NT2/D1 (cell line): ENCODE measurements around the gene LRP2BP.

ENCODE experiments used
- YY1 ChIP-seq: IDR thresholded peaks from 2 replicates; pipeline ENCODE4 v1.6.1; 2011; ENCODE audit not compliant: insufficient read length, insufficient read depth
- ZNF274 ChIP-seq: IDR thresholded peaks from 2 replicates; pipeline ENCODE4 v1.6.1; 2011; ENCODE audit warnings: mild to moderate bottlenecking, low read depth, low read length

DNA sequence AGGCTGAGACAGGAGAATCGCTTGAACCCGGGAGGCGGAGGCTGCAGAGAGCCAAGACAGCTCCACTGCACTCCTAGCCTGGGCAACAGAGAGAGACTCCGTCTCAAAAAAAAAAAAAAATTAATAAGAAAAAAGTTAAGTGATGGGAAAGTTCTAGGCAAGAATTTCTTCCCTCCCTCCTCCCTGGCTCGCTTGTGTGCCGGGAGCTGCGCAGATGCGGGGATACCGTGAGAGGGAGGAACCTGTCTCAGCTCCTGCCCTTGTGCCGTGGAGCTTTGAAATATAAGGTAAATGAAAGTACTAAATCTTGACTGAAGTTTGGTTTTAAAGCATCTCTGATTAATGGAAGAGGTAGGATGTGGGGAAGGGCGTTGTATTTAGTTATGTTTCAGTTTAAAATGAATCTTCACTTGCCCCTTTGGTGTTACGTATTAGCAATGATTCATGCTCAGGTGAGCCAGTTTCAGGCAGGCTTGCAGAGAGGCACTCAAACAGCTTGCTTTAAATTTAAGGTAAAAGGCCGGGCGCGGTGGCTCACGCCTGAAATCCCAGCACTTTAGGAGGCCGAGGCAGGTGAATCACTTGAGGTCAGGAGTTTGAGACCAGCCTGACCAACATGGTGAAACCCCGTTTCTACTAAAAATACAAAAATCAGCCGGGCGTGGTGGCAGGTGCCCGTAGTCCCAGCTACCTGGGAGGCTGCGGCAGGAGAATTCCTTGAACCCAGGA, 31.4 kb upstream of the LRP2BP start:
- TF ChIP-seq YY1: no peak
- TF ChIP-seq ZNF274: no peak
